NT2/D1 (cell line): ENCODE results near the gene ZDHHC19.
"Not testable (repeated sequence)": the region's sequence is repeated elsewhere in the genome, so short reads cannot be mapped to it uniquely, and the experiment has no call there.

Source experiments
- YY1 ChIP-seq: IDR thresholded peaks from 2 replicates; pipeline ENCODE4 v1.6.1; 2011; ENCODE audit not compliant: insufficient read length, insufficient read depth
- ZNF274 ChIP-seq: IDR thresholded peaks from 2 replicates; pipeline ENCODE4 v1.6.1; 2011; ENCODE audit warnings: mild to moderate bottlenecking, low read depth, low read length

- not testable (repeated sequence) for TF ChIP-seq ZNF274, YY1
These were observed 27.1 kb downstream of the ZDHHC19 start for GRCh38 chr3:196184169-196184432.
